ENCODE data around the gene VAC14. TPM values are rescaled to one million over a fixed set of nuclear protein-coding genes. Genes with fewer than 3 reads are reported as not detected.

VAC14 gene
- total and polyA plus RNA-seq, 4 experiments from 2014 or later = 30.0 to 41.8 (median 39.2) TPM

DNA sequence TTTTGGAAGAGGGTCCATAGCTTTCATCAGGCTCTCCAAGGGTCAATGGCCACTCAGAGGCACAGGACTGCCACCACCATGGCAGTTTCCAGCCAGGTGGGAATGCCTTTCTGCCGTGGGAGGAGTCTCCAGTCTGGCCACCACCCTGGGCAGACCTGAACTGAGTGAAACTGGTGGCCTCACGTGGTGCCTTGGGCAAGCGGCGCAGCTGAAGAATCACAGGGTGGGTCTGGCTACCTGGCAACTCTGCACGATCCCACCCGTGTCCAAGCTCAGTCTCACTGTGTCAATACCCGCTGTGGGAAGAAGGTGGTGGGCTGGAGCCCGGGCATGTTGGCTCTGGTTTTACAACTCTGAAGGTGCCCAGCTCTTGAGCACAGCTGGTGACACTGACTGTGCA lies 31.8 kb downstream of the VAC14 start:
- H3K36me3 ChIP-seq (ENCODE audit: insufficient read depth, low read length) = peaks cover 15% of the 10 kb centered on the region
- no peak for DNase-seq
- no peak overlapping the region for H3K27ac ChIP-seq (ENCODE audit: low read depth, low read length)
- H3K9me3 ChIP-seq (ENCODE audit: control insufficient read depth in 1 of 2, low read length in 2 of 2) = no peaks in the 10 kb centered on the region
- H3K27me3 ChIP-seq (ENCODE audit: insufficient read depth, low read length) = no peaks in the 10 kb centered on the region
- H3K27me3 Mint-ChIP-seq = no peaks in the 10 kb centered on the region
- H3K9me3 Mint-ChIP-seq = no peaks in the 10 kb centered on the region
- H3K27ac Mint-ChIP-seq = no peak overlapping the region
- no peaks in the 10 kb centered on the region for H3K4me1 ChIP-seq (ENCODE audit: insufficient read depth, low read length)
- no peak overlapping the region for H3K4me3 Mint-ChIP-seq
- intact Hi-C loops (cut with micrococcal nuclease) = no loop called here
- no peak overlapping the region for H3K4me3 ChIP-seq (ENCODE audit: low read length in 2 of 2)
- H3K4me1 Mint-ChIP-seq = no peaks in the 10 kb centered on the region
- POLR2A ChIA-PET (ENCODE audit: partially characterized antibody) = no interaction called here
- peaks cover 30 to 59% of the 10 kb centered on the region in 2 donors for H3K36me3 Mint-ChIP-seq
- CTCF ChIA-PET (ENCODE audit: partially characterized antibody) = interaction anchor here (2.5 kb wide), 1 partner anchor 90 kb away, joined by 11 read pairs; no protein-coding TSS in a partner anchor

- no peaks in the 10 kb centered on the region for H3K9me3 ChIP-seq (ENCODE audit: control insufficient read depth in 1 of 2, low read length in 2 of 2)
- DNase-seq = no peak
- CTCF ChIA-PET (ENCODE audit: partially characterized antibody) = no interaction called here
- no peaks in the 10 kb centered on the region for H3K27me3 ChIP-seq (ENCODE audit: insufficient read depth, low read length)
- no peaks in the 10 kb centered on the region for H3K9me3 Mint-ChIP-seq
- no peak overlapping the region for H3K27ac ChIP-seq (ENCODE audit: low read depth, low read length)
- H3K27me3 Mint-ChIP-seq = no peaks in the 10 kb centered on the region
- H3K4me1 Mint-ChIP-seq = no peaks in the 10 kb centered on the region
- no peak overlapping the region for H3K4me3 ChIP-seq (ENCODE audit: low read length in 2 of 2)
- H3K4me3 Mint-ChIP-seq = no peak overlapping the region
- peaks cover 15% of the 10 kb centered on the region for H3K36me3 ChIP-seq (ENCODE audit: insufficient read depth, low read length)
- H3K27ac Mint-ChIP-seq = no peak overlapping the region
- H3K36me3 Mint-ChIP-seq = peaks cover 31 to 58% of the 10 kb centered on the region in 2 donors
- intact Hi-C loops (cut with micrococcal nuclease) = no loop called here
- POLR2A ChIA-PET (ENCODE audit: partially characterized antibody) = no interaction called here
- H3K4me1 ChIP-seq (ENCODE audit: insufficient read depth, low read length) = no peaks in the 10 kb centered on the region
These were observed 32.8 kb downstream of the VAC14 start for GRCh38 chr16:70768203-70768580.

DNA sequence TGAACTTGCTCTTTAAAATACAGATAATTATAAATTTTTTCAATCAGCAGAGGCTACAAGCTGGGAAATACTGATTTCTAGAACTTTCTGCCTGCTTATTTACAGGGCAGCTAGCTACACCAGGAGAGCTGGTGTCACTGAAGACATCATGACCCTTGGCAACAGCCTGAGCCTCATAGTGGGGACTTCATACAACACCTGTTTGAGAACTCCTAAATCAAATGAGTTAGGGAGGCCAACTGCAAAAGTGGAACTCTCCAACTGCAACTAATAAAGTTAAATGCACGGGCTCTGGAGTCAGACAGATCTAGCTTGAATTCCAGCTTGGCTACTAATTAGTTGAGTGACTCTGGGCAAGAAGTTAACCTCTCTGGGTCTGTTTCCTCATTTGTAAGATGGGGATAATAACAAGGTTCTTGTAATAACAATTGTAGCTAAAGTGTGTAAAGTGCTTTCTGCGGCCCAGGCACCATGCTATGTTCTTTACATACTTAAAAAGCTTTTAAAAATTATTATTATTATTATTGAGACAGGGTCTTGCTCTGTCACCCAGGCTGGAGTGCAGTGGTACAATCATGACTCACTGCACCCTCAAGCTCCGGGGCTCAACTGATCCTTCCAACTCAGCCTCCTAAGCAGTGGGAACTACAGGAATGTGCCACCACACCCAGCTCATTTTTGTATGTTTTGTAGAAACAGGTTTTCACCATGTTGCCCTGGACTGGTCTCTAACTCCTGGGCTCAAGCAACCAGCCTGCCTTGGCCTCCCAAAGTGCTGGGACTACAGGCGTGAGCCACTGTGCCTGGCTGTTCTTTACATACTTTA lies 33.4 kb downstream of the VAC14 start:
- no peaks in the 10 kb centered on the region for H3K4me1 ChIP-seq (ENCODE audit: insufficient read depth, low read length)
- no peak overlapping the region for H3K4me3 ChIP-seq (ENCODE audit: low read length in 2 of 2)
- H3K36me3 ChIP-seq (ENCODE audit: insufficient read depth, low read length) = peaks cover 17% of the 10 kb centered on the region
- H3K4me3 Mint-ChIP-seq = no peak overlapping the region
- H3K9me3 ChIP-seq (ENCODE audit: control insufficient read depth in 1 of 2, low read length in 2 of 2) = no peaks in the 10 kb centered on the region
- peaks cover 29 to 56% of the 10 kb centered on the region in 2 donors for H3K36me3 Mint-ChIP-seq
- intact Hi-C loops (cut with micrococcal nuclease) = no loop called here
- POLR2A ChIA-PET (ENCODE audit: partially characterized antibody) = no interaction called here
- H3K27me3 ChIP-seq (ENCODE audit: insufficient read depth, low read length) = no peaks in the 10 kb centered on the region
- H3K4me1 Mint-ChIP-seq = no peaks in the 10 kb centered on the region
- no peaks in the 10 kb centered on the region for H3K9me3 Mint-ChIP-seq
- no peak overlapping the region for H3K27ac Mint-ChIP-seq
- H3K27me3 Mint-ChIP-seq = no peaks in the 10 kb centered on the region
- H3K27ac ChIP-seq (ENCODE audit: low read depth, low read length) = no peak overlapping the region
- CTCF ChIA-PET (ENCODE audit: partially characterized antibody) = no interaction called here
- DNase-seq = no peak

- intact Hi-C loops (cut with micrococcal nuclease) = no loop called here
- Histone ChIP-seq H3K4me3 (ENCODE audit: low read length in 2 of 2) (no peak overlapping the region), H3K27ac (ENCODE audit: low read depth, low read length) (no peak overlapping the region), H3K36me3 (ENCODE audit: insufficient read depth, low read length) (peaks cover 14% of the 10 kb centered on the region), H3K4me1 (ENCODE audit: insufficient read depth, low read length) (no peaks in the 10 kb centered on the region), H3K27me3 (ENCODE audit: insufficient read depth, low read length) (no peaks in the 10 kb centered on the region), H3K9me3 (ENCODE audit: control insufficient read depth in 1 of 2, low read length in 2 of 2) (no peaks in the 10 kb centered on the region)
- Mint-ChIP-seq H3K4me1 (no peaks in the 10 kb centered on the region), H3K4me3 (no peak overlapping the region), H3K27me3 (no peaks in the 10 kb centered on the region), H3K9me3 (no peaks in the 10 kb centered on the region), H3K36me3 (peaks cover 27 to 56% of the 10 kb centered on the region in 2 donors), H3K27ac (no peak overlapping the region)
- ChIA-PET CTCF (ENCODE audit: partially characterized antibody) (no interaction called here), POLR2A (ENCODE audit: partially characterized antibody) (no interaction called here)
- DNase-seq = no peak
These were observed 34.3 kb downstream of the VAC14 start for GRCh38 chr16:70766658-70767057.

GRCh38 chr16:70766176-70766575 lies 34.8 kb downstream of the VAC14 start:
- CTCF ChIA-PET (ENCODE audit: partially characterized antibody) = no interaction called here
- H3K27me3 Mint-ChIP-seq = no peaks in the 10 kb centered on the region

GRCh38 chr16:70765491-70765890 lies 35.5 kb downstream of the VAC14 start:
- ChIA-PET POLR2A (ENCODE audit: partially characterized antibody) (no interaction called here), CTCF (ENCODE audit: partially characterized antibody) (interaction anchor here (0.6 kb wide), 1 partner anchor 550 kb away, joined by 3 read pairs; no protein-coding TSS in a partner anchor)
- Mint-ChIP-seq H3K4me1 (no peaks in the 10 kb centered on the region), H3K4me3 (no peak overlapping the region), H3K27me3 (no peaks in the 10 kb centered on the region), H3K9me3 (no peaks in the 10 kb centered on the region), H3K27ac (peak overlapping the region in 1 of 7 donors; percentile 57), H3K36me3 (peaks cover 34 to 56% of the 10 kb centered on the region in 2 donors)
- H3K36me3 ChIP-seq (ENCODE audit: insufficient read depth, low read length) = peaks cover 12% of the 10 kb centered on the region
- no peak overlapping the region for H3K27ac ChIP-seq (ENCODE audit: low read depth, low read length)
- no peak overlapping the region for H3K4me3 ChIP-seq (ENCODE audit: low read length in 2 of 2)
- no peaks in the 10 kb centered on the region for H3K9me3 ChIP-seq (ENCODE audit: control insufficient read depth in 1 of 2, low read length in 2 of 2)
- no peaks in the 10 kb centered on the region for H3K4me1 ChIP-seq (ENCODE audit: insufficient read depth, low read length)
- no peak for DNase-seq
- no peaks in the 10 kb centered on the region for H3K27me3 ChIP-seq (ENCODE audit: insufficient read depth, low read length)
- intact Hi-C loops (cut with micrococcal nuclease) = no loop called here

More at GRCh38 chr16:70766176-70766575, 34.8 kb downstream of the VAC14 start:
- Histone ChIP-seq H3K9me3 (ENCODE audit: control insufficient read depth in 1 of 2, low read length in 2 of 2) (no peaks in the 10 kb centered on the region), H3K27me3 (ENCODE audit: insufficient read depth, low read length) (no peaks in the 10 kb centered on the region), H3K27ac (ENCODE audit: low read depth, low read length) (no peak overlapping the region), H3K36me3 (ENCODE audit: insufficient read depth, low read length) (peaks cover 17% of the 10 kb centered on the region), H3K4me1 (ENCODE audit: insufficient read depth, low read length) (no peaks in the 10 kb centered on the region), H3K4me3 (ENCODE audit: low read length in 2 of 2) (no peak overlapping the region)
- POLR2A ChIA-PET (ENCODE audit: partially characterized antibody) = no interaction called here
- Mint-ChIP-seq H3K27ac (no peak overlapping the region), H3K36me3 (peaks cover 30 to 59% of the 10 kb centered on the region in 2 donors), H3K9me3 (no peaks in the 10 kb centered on the region), H3K4me3 (no peak overlapping the region), H3K4me1 (no peaks in the 10 kb centered on the region)
- no peak for DNase-seq
- intact Hi-C loops (cut with micrococcal nuclease) = no loop called here

DNA sequence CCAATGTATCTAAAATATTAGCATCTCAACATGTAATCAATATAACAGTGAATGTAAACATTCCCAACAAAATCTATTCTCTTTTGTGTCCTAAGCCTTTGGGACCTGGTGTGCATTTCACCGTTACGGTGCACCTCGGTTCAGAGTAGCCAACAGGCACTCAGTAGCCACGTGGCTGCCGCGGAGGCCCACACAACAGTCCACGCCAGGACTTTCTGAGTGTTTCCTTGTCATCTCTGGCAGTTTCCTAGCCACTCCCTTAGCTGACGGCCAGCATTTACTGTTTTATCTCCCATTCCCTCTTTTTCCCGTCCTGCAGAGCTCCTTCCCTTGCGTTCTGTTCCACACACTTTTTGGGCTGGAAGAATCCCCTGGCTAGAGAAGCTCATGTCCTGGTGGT lies 36.3 kb downstream of the VAC14 start:
- CTCF ChIA-PET (ENCODE audit: partially characterized antibody) = no interaction called here
- H3K9me3 Mint-ChIP-seq = no peaks in the 10 kb centered on the region
- Histone ChIP-seq H3K9me3 (ENCODE audit: control insufficient read depth in 1 of 2, low read length in 2 of 2) (no peaks in the 10 kb centered on the region), H3K4me1 (ENCODE audit: insufficient read depth, low read length) (no peaks in the 10 kb centered on the region), H3K27me3 (ENCODE audit: insufficient read depth, low read length) (no peaks in the 10 kb centered on the region), H3K36me3 (ENCODE audit: insufficient read depth, low read length) (peaks cover 18% of the 10 kb centered on the region), H3K27ac (ENCODE audit: low read depth, low read length) (no peak overlapping the region), H3K4me3 (ENCODE audit: low read length in 2 of 2) (no peak overlapping the region)
- no peak for DNase-seq
- H3K4me3 Mint-ChIP-seq = no peak overlapping the region
- H3K36me3 Mint-ChIP-seq = peaks cover 34 to 57% of the 10 kb centered on the region in 2 donors
- no peaks in the 10 kb centered on the region for H3K4me1 Mint-ChIP-seq
- POLR2A ChIA-PET (ENCODE audit: partially characterized antibody) = no interaction called here
- intact Hi-C loops (cut with micrococcal nuclease) = no loop called here
- no peaks in the 10 kb centered on the region for H3K27me3 Mint-ChIP-seq
- peak overlapping the region in 1 of 7 donors; percentile 14 for H3K27ac Mint-ChIP-seq
